Measurements from ENCODE around the gene SEMA6A.

SEMA6A gene

DNA sequence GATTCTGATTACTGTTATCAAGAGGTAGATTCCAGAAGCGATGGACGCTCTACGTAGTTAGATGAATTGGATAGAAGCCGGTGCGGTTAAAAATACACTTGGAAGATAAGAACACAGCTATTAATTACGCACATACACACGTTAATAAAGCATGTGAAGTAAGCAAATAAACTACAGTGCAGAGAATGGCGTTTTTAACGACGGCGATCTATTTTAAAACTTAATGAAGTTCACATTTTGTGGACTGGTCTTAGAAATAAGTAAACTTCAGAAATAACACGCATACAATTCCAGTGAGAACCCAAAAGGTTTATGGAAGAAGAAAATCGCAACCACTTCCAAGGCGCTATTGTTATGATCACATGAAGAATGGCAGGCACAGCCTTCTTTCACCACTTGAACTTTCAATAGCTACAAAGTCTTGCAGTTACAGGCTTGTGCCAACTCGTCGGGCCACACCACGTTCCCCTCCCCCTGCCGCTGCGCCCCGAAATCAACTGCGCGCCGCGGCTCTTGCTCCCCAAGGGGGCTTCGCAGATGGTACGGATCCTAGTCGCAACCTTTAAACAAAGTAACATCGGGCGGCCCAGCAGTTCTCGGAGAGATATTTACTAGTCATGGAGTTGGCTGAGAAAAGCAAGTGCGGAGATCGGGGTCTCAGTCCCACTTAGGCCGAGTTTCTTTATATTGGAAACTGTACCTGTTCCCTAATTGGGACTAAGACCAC is 866 bp upstream of the SEMA6A start:
- DNase-seq = no peak

DNA sequence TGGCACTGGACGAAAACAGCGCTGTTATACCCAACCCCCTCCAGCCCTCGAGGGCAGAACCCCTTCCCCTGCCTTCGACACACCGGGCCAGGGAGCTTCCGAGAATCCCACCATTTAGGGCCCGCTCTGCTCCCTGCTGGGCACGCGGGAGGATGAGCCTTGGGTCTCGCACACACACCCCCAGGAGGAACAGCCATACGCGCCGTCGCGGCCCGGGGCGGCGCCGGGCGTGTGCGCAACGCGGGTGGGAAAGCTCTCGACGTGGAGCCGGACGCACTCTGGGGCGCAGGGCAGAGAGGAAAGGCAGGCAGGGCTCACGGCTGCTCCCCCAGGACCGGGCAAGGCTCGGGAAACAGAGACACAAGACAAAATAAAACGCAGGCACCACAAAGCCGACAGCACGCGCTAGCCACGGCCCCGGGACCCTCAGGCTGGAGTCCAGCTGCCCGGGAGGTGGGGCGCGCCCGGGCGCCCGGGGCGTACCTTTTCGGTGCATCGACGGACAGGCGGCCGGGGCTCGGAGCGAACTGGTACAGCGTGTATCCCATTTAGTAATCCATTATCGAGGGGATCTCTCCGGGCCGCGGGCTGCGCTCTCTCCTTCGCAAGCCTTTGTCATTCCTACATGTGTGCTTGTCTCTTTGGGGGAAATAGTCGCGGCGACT is 789 bp downstream of the SEMA6A start:
- DNase-seq = no peak

DNA sequence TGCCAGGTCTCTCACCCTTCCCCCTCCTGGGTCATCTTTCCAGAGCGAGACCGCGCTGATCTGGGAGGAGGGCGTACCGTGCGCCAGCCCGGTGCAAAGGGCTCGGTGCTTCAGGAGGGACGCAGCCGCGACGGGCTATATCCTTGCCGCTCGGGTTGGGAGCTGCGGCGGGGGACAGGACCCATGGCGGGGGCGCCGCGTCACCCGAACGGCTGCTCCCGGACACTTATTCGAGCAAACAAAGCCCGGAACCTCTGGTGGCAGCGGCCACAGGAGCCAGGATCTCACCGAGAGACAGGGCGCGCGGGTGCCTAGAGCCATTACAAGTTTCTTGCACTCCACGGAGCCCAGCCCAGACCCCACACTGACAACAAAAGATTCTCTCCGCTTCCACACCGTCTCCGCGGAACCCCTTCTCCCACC is 1.3 kb downstream of the SEMA6A start:
- DNase-seq = no peak

DNA sequence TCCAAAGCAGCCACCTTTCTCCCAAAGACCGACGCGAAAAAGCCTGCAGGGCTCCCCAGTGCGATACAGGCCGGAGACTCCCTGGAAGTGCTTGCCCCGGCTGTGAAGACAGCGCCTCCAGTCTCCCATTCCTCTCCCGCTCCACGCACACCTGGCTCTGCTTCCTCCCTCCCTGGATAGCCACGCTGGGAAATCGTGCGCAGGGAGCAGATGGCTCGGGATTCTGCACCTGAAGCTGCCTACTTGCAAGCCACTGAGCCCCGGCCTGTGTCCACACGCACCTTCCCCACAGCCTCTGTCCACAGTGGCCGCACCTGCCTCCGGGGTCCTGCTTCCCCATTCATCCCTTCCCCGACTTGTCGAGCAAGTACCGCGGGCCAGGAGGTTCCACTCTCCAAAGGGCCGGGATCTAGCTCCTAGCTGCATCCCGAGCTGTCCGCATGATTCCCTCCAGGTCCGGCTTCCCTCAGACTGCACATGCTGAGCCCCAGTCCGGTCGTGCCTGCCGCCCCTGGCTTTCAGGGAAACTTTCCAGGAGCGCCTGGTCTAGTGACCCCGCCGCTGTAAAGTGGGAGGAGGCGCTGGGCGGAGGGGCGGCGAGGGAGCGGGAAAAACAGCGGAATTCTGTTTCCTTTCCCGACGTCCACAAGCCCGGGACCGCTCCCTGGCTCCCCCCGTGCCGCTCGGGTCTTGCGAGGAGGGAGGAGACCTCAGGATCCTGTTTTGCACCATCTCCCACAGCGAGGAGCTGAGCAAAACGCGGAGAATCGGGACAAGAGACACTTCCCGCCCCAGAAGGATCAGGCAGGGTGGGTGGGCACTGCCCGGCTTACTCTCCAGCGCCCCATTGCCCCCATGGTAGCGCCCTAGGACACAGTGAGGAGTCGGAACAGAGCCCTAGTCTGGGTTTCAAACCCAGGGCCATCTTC is 2.0 kb downstream of the SEMA6A start:
- DNase-seq = no peak

DNA sequence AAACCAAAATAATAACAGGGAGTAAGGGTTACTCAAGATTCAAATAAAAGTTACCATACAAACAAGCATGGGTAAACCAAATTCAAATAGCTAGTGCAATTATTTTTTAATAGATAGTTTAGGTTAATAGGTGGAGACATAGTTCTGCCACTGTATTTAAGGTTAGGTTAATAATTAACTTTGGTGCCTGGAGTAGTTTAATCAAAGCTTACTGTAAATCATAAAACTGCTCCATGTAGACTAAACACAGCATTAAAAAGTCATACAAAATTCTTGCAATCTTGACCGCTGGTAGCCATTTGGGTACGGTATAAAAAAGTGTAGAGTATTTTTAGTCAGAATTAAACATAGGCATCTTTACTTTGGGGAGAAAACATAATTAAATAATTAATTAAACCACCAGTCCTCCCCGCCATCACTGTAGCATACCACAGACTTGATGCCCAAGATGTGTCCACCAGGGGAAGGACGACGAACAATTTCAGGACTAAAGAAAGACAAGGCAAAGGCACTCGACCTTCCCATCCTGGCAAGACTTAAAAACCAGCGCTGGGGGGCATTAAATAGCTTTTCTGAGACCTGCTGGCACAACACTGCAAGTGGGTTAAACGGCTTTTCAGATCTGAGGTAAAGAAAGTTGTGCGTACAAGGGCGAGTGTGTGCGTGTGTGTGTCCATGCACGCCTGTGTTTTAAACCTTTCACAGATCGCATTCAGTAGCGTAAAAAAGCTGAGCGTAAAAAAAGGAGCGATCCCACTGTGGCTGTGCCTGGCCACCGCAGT is 2.9 kb downstream of the SEMA6A start:
- DNase-seq = no peak

DNA sequence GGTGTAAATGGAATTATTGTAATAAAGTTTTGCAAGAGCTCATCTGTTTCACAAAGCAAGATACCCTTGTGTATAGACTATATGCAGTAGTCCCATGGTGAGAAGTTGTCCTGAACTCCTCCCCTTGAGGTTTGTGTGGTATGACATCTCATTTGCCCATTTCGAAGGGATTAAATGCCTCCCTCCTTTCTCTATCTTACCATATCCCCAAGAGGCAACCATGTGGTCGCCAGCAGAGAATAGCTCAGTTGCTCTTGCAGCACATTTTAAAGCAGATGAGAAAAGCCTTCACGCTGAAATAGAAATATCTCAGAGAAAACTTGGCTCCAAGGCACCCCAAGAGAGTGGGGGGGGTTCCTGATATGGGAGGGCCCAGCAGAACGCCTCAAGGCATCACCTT is 4.6 kb downstream of the SEMA6A start:
- no peak for DNase-seq

DNA sequence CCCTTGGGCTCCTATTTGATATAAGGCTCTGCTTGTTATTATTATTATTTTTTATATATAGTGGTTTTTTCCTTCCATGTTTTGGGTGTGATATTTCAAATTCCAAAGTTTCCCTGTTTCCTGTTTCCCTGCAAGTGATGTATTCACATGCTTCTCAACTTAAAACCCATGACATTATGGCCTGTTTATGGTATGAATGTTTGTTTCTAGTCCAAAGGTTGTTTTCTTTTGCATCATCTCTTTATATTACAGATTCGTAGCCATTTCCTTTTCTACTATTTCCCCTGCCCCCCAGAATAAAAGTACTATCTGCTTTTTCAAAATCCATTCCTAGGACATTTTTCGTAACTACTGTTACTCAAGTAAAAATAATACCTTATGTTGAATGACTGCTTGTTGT is 7.5 kb downstream of the SEMA6A start:
- no peak for DNase-seq

DNA sequence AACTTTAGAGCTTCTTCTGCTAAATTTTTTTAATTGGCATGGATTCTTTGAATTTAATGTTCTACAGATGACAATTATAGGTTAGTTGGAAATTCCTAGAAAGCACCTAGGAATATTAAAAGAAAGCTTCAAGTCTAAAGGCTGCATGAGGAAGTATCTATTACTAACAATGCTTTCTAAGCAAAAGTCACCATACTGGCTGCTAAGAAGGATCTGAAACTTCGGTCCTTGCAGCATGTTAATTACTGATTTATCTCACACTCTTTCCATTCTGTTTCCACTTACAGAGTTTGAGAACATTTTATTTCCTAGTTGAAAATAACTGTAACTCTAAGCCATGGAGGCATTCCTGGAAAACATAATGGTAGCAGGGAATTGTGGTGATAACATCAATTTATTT is 8.4 kb downstream of the SEMA6A start:
- DNase-seq = no peak

DNA sequence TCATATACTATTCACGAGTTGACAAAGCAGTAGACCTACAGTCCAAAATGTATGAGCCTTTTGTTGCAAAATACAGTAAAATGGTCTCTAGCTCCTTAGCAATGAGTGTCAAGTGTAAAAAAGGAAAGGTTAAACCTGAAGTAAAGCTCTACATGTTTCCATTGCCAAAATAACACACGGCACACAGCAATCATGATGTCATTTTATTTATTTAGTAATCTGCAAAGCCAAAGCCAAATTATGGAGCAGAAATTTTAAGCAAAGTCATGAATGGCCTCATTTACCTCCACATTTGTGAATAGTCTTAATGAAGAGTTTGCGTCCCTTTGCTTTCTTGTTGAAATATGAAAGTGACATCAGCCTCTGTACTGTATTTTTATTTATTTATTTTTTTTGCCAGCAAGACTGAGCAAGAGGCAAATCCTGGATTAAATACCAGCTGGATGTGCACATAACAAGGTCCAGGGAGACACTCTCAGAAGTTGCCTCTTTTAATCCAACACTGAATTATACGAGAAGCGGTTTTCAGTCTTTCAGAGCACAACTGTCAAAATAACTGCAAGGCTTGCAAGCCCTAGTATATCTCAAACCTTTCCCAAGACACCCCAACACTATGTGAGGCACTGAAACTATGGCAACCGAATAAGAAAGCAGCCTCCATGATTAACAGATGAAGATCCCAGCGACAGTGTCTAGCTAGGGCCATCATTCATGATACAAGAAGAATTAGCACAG is 9.7 kb downstream of the SEMA6A start:
- DNase-seq = no peak

DNA sequence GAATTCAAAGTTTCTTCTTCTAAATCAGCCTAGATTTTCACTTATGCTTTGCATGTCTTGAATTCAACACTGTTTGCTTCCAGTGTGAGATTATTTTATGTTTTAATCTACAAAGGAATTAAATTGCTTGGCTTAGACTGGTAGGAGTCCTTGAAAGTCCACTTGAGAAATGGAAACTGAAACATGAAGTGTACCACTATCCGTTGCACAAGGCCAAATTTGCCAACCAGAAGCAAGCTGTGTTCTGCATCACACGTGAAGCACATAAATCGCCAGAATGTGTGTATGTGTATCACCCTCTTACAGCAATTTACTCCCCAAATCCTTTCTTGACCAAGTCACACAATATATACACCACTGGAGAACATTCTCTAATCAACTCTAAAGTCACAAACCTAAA is 10.3 kb downstream of the SEMA6A start:
- no peak for DNase-seq

DNA sequence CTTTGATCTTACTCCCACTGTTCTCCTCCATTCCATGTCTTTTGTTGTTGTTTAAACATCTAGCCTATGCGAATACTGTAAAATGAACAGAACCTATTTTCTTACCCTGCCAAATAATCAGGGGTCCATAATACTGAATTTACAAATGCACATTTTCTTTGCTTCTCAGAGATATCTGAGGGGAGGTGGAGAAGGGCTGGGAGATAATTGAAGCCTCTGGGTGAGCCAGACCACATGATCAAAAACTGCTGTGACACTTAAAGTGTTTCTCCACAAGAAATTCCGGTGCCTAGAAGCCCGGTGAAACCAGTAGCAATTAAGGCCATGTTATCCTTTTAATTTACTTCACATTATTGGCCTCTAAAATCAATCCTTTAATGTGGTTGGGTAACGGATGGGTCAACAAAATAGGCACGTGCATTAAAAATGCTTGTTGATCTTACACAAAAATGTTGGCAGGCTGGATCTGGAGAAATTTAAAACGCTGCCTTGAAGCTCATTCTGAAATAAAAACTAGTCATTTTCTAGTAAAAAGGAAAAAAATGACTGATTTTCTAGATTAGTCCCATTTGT is 10.8 kb downstream of the SEMA6A start:
- no peak for DNase-seq

DNA sequence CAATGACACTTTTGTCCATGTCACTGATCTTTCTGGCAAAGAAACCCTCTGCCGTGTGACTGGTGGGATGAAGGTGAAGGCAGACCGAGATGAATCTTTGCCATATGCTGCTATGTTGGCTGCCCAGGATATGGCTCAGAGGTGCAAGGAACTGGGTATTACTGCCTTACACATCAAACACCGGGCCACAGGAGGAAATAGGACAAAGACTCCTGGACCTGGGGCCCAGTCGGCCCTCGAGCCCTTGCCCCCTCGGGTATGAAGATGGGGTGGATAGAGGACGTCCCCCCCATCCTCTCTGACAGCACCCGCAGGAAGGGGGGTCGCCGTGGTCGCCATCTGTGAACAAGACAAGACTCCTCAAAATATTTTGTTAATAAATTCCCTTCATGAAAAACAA is 12.0 kb downstream of the SEMA6A start:
- no peak for DNase-seq

DNA sequence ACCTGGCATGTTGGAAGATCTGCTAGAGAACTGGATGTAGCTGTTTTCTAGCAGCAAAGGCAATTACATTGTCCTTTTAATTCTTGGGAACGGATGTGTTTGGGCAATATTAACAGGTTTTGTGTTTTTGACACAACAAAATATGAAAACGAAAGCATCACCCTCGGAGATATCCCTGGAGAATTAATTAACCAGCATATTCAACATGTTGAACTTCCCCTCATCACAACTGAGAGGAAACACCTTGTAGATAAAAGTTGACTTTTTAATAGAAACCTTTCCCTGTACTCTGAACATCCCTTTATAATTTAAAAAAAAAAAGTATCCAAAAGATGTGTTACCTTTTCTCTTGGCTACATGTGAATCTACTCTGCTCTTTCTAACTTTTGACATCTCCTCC is 13.0 kb downstream of the SEMA6A start:
- DNase-seq = no peak

DNA sequence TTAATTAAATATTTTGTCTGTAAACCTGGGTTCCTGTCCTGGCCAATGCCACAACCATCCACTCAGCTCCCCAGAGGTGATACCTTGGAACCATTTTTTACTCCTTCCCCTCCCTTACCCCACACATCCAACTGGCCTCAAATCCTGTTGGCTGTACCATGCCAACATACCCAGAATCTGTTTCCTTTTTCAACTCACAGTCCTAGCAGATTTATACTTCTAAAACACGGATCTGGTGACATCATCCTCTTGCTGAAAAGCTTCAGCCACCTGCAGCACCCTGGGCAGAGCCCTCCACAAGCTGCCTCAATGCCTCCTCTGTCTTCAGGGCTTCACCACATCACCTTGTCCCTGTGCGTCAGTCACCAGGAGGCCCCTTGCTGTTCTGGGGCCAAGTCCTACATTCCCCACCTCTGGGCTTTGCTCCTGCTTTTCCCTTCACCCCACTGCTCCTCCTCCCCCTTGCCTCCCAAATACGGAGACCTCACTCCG is 14.9 kb downstream of the SEMA6A start:
- DNase-seq = no peak

DNA sequence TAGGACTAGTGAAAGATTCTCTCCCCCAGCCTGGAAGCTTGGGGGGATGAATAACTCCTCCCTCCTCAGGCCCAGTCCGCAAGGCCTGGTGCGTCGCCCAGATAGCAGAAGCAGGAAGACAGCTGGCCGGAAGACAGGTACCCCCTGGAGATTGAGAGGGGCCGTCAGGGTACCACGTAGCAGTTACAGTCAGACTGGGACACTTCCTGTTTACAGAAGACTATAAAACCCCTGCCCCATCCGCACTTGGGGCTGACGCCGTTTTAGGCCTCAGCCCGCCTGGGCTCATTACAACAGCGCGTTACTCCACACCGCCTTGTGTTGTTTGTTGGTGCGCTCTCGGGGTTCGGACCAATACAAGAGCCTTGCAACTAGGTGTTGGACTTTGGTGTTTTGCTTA is 15.4 kb downstream of the SEMA6A start:
- DNase-seq = no peak

DNA sequence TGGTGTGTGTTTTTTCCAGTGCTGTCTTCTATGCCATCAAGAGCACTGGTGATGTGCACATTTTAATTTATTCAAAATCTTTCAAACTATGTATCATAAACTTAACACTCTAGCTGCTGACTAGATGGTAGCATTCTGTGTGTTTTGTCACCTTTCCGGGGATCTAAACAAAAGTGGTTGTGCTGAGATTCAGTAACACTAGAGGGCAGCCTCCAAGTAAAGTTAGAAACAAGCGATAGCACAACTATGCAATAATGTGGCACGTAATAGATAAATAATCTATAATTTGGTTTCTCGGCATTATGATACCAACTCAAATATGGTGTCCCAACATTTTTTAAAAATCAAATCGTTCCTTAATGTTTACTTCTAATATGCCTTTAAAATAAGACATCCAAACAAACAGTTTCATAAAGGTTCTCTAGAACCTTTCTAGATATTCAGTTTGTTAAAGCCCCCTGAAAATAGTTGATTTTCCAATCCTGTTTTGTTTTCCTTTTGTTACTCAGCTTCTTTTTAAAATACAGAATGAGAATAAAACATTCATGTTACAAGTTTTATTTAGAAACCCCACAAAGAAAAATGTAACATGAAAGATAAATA is 16.9 kb downstream of the SEMA6A start:
- DNase-seq = no peak

DNA sequence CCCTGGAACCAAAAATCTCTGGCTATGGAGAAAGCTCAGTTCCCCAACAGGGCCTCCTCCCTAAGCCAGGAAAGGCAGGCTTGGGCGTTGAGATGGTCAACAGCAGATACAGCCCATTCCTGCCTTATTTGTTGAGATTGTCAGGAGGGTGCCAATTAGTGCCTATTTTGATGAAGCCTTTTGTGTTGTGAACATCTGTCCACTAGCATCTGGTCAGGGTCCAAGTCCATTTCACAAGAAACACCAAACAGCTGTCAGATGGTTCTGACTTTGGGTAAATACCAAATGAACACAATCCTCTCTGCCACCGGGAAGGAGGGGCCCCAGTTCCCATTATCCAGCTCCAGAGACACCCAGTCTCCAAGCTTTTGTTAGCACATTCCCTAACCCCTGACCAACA is 19.9 kb downstream of the SEMA6A start:
- no peak for DNase-seq

DNA sequence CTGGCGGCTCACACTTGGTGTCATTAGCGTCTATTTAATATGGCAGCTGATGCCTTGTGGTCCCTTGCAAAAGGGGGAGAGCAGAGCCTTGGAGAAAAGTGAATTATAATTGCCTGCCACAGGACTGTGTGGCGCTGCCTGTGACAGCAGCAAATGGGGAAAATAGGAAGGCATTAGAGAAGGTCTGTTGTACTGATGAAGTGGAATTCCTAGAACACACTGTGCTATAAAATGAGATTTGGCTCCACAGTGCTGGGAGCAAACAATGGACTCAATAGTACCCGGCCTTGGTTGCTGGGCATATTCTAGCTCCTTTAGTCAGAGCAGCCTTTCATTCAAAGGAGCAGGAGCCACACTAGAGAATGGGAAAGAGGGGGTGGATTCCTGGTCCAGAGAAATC is 21.3 kb downstream of the SEMA6A start:
- no peak for DNase-seq

DNA sequence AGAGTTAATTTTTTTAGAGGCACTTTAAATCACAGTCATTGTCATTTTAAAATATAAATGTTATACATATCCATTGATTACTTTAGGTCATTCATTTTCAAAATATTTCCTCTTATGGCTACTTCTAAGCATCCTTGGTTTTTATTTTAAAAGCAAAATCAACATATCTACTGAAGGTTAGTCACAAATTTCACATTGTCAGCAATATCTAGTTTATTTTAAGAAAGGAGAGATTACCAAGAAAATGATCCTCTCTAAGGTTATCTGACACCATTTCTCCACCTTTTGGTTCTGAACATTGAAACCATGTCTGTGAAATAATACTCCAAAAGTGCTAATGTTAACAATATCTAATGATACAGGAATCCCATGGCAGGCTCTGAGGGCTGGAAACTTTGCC is 24.5 kb downstream of the SEMA6A start:
- DNase-seq = no peak

DNA sequence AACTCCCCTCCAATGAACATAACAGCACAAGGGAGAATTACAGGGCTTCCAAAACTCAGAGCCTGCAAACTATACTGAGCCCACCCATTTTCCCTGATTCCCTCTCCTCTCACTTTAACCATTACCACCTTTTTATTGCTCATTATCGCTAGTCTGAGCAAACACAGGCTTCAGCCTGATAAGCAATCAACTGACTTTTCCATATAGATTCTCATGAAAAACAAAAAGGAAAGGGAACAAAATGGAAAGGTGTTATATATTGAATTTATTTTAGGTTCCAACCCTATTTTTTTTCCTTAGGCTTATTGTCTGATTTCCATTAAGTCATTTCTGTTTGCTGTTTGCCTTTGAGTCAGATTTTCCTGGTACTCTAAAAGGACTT is 27.9 kb downstream of the SEMA6A start:
- no peak for DNase-seq

DNA sequence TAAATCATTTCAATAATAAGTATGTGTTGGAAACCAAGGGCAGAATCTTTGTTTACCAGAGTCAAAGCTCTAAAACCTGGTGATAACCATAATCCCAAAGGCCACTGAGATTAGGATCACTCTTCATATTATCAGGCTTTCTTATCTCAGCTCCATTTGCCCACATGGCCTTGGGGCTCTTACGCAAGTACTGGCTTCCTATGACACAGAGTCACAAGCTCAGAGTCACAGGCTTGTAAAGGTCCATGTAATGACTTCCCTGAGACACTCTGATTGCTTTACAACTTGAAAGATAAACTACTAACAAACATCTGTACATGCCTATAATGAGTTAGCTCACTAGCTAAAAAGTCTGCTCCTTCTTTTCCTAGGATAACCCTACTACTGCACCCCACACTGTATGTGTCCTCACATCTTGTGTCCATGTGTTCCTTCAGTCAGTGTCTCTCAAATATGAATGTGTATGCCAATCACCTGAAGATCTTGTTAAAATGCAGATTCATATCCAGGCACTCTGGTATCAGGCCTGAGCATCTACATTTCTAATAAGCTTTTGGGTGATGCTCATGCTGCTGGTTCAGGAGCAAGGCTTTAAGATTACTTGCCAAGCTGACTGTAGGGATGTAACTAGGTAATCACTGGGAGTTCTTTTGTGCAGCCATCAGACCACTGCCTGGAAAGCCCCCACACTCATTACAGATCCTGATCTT is 28.4 kb downstream of the SEMA6A start:
- DNase-seq = no peak

Data from activated CD4-positive, alpha-beta T cell treated with anti-CD3 and anti-CD28 coated beads, Interleukin-2, Interleukin-6, amounts not matched to agents 100 ng/mL and 50 ng/mL, durations not matched to agents 16 hours and 8 hours (primary cell).